Measurements from ENCODE around the gene MNX1.
A peak's percentile ranks its signal among the peaks of the same experiment; 100 is the strongest.

Gene MNX1

GRCh38 chr7:157013602-157014549, 3.4 kb upstream of the MNX1 start:
- Mint-ChIP-seq H3K27ac (no peak overlapping the region), H3K4me1 (peaks cover 28% of the 10 kb centered on the region), H3K9me3 (no peaks in the 10 kb centered on the region), H3K4me3 (no peak overlapping the region), H3K27me3 (peaks cover 80% of the 10 kb centered on the region), H3K36me3 (ENCODE audit: low read depth) (no peaks in the 10 kb centered on the region)
- DNase-seq (no peak), ATAC-seq (no peak)

GRCh38 chr7:157013101-157013500, 2.6 kb upstream of the MNX1 start:
- Mint-ChIP-seq H3K4me3 (no peak overlapping the region), H3K4me1 (peaks cover 26% of the 10 kb centered on the region), H3K27me3 (peaks cover 82% of the 10 kb centered on the region), H3K36me3 (ENCODE audit: low read depth) (no peaks in the 10 kb centered on the region), H3K9me3 (no peaks in the 10 kb centered on the region), H3K27ac (no peak overlapping the region)
- no peak for ATAC-seq
- no peak for DNase-seq

GRCh38 chr7:157012113-157012547, 1.7 kb upstream of the MNX1 start:
- ATAC-seq: no peak
- no peaks in the 10 kb centered on the region for H3K36me3 Mint-ChIP-seq (ENCODE audit: low read depth)
- H3K27me3 Mint-ChIP-seq: peaks cover 85% of the 10 kb centered on the region
- H3K4me3 Mint-ChIP-seq: no peak overlapping the region
- no peak overlapping the region for H3K27ac Mint-ChIP-seq
- no peaks in the 10 kb centered on the region for H3K9me3 Mint-ChIP-seq
- peaks cover 24% of the 10 kb centered on the region for H3K4me1 Mint-ChIP-seq
- DNase-seq: no peak

DNA sequence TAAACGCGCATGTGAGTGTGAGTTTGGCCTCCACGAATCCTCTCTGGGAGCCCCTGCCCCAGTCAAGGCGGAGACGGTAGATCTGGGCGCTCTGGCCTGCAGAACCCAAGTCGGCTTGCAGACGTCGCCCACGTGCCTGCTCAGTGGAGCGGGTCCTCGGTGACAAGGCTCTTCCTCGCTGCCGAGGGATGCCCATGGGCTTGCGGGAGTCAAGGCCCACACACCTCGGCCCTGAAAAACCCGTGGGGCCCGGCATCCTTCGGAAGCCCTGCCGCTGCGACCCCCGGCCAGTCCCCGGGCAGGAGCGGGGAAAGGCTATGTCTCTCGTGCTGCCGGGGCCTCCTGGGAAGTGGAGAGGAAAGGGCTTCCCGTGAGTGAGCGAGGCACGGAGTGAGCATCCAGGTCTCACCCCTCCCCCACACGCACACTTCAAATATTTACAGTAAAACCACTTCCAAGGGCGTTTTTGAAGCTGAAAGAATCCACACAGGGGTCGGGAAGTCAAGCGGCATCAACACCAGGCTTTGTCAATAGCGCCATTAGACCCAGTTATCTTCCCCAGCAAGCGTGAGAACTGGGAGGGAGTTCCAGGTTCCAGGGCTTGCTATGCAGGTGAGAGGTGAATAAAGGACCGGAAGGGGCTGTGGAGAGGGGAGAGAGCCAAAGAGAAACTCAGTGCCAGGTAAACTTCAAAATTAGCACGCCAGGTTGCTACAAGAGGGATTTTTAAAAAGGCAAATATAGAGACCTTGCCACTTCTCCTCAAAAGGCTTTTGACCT, 1.1 kb upstream of the MNX1 start:
- H3K9me3 Mint-ChIP-seq: no peaks in the 10 kb centered on the region
- ATAC-seq (no peak), DNase-seq (no peak)
- peak overlapping the region; percentile 36 for H3K4me3 Mint-ChIP-seq
- no peak overlapping the region for H3K27ac Mint-ChIP-seq
- H3K4me1 Mint-ChIP-seq: peaks cover 19% of the 10 kb centered on the region
- H3K27me3 Mint-ChIP-seq: peaks cover 84% of the 10 kb centered on the region
- no peaks in the 10 kb centered on the region for H3K36me3 Mint-ChIP-seq (ENCODE audit: low read depth)

DNA sequence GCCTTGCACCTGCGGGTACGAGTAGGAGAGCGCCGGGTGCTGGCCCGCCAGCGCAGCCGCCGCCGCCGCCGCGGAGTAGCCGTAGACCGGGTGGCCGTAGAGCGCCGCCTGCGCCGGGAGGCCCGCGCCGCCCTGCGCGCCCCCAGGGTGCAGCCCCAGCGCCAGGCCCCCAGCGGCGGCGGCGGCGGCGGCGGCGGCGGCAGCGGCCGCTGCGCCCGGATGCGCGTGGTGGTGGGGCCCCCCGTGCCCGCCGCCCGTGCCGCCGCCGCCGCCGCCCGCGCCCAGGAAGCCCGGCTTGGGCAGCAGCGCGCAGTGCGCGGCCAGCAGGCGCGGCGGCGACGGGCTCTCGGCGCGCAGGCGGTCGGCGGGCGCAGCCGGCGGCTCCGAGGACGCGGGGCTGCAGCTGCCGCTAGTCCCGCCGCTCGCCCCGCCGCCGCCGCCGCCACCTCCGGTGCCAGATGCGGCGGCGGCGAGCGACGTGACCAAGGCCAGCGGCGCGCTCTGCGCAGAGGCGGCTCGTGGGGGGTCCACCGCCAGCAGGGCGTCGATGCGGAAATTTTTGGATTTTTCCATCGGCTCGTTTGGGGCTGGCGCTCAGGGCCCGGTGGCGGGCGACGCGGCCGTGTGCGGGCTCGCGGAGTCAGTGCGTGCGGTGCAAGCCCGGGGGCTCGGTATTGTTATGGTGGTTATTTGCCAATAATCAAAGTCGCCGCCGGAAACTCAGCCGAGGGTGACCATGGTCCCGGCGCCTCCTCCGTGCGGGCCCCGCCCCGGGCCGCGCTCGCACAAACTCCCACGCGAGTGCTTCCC, 480 bp downstream of the MNX1 start:
- peaks cover 14% of the 10 kb centered on the region for H3K4me1 Mint-ChIP-seq
- H3K36me3 Mint-ChIP-seq (ENCODE audit: low read depth): no peaks in the 10 kb centered on the region
- H3K27ac Mint-ChIP-seq: no peak overlapping the region
- no peak overlapping the region for H3K4me3 Mint-ChIP-seq
- DNase-seq (no peak), ATAC-seq (no peak)
- H3K9me3 Mint-ChIP-seq: no peaks in the 10 kb centered on the region
- H3K27me3 Mint-ChIP-seq: peaks cover 80% of the 10 kb centered on the region

GRCh38 chr7:157009170-157009777, 1.2 kb downstream of the MNX1 start:
- Mint-ChIP-seq H3K27ac (no peak overlapping the region), H3K27me3 (peaks cover 80% of the 10 kb centered on the region), H3K4me3 (no peak overlapping the region), H3K4me1 (peaks cover 20% of the 10 kb centered on the region), H3K9me3 (no peaks in the 10 kb centered on the region), H3K36me3 (ENCODE audit: low read depth) (no peaks in the 10 kb centered on the region)
- DNase-seq (no peak), ATAC-seq (no peak)

DNA sequence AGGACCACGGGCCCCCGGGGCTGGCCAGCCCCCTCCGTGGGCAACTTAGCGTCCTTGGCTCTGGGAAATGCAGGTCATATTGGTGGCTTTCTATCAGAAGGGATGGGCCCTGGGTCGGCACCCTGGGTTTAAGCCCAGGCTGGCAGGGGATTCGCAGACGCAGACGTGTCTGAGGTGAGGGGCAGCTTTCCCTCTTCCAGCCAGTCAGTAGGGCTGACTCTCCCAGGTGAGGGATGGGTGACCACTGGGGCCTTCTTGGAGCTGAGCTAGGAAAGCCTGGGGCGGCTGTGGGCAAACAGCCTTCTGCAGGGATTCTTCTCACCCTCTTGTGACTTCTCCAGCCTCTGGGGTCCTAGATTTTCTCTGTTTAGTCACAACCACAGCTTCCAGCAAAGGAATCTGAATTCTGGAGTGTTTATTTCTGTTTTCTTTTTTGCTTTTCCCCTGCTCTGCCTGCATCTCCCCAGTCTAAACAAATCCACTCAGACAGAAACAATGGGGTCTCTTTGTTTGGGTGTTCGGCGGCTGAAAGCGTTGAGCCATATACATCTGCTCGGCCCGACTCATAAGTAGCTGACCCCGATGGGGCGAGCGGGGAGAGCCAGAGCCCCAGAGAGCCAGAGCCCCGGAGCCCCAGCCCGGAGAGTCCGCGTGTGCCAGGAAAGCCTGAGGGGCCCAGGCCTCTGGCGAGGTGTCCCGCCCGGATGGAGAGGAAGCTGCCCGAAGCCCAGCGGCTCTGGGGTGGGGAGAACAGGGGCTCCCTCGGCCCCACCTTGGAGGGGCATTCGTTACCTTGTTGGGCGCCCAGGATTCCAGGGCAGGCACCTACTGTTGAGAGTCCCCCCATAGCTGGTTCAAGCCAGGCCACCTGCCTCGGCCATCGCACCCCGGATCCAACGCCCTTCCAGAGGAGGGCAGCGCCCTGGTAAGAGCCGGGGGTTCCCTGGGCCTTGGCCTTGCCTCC, 2.0 kb downstream of the MNX1 start:
- Mint-ChIP-seq H3K27ac (no peak overlapping the region), H3K9me3 (no peaks in the 10 kb centered on the region), H3K36me3 (ENCODE audit: low read depth) (no peaks in the 10 kb centered on the region), H3K27me3 (peaks cover 79% of the 10 kb centered on the region), H3K4me3 (no peak overlapping the region), H3K4me1 (peaks cover 22% of the 10 kb centered on the region)
- DNase-seq (no peak), ATAC-seq (no peak)

- DNase-seq (no peak), ATAC-seq (no peak)
- Mint-ChIP-seq H3K9me3 (no peaks in the 10 kb centered on the region), H3K27me3 (peaks cover 75% of the 10 kb centered on the region), H3K36me3 (ENCODE audit: low read depth) (no peaks in the 10 kb centered on the region), H3K27ac (no peak overlapping the region), H3K4me1 (peaks cover 22% of the 10 kb centered on the region), H3K4me3 (no peak overlapping the region)
Observed at GRCh38 chr7:157007470-157008066, 2.9 kb downstream of the MNX1 start.

DNA sequence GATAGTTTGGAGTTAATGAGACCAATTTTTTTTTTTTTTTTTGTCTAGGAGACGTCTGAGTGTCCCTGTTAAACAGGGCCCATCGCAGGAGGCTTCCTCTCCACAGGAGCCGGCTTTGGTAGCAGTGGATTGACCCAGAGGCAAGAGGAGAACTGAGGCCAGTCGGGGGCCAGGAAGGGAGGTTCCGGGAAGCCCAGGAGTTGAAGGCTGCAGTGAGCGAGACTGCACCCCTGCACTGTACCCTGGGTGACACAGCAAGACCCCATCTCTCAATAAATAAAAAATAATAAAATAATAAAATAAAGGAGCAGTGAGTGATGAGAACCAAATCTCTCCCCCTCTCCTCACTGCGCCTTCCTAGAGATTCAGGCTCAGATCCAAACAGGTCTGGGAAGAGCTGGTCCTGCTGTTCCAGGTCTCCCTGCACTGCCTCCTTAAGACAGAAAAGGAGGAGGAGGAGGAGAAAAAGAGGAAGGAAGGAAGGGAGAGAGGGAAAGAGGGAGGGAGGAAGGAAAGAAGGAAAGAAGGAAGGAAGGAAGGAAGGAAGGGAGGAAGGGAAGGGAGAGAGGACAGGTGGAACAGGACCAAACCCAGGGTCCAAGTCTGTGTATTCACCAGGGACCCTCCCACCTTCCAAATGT, 3.5 kb downstream of the MNX1 start:
- no peak overlapping the region for H3K27ac Mint-ChIP-seq
- DNase-seq: no peak
- peaks cover 21% of the 10 kb centered on the region for H3K4me1 Mint-ChIP-seq
- H3K4me3 Mint-ChIP-seq: no peak overlapping the region
- H3K27me3 Mint-ChIP-seq: peaks cover 73% of the 10 kb centered on the region
- no peaks in the 10 kb centered on the region for H3K36me3 Mint-ChIP-seq (ENCODE audit: low read depth)
- ATAC-seq: no peak
- no peaks in the 10 kb centered on the region for H3K9me3 Mint-ChIP-seq

DNA sequence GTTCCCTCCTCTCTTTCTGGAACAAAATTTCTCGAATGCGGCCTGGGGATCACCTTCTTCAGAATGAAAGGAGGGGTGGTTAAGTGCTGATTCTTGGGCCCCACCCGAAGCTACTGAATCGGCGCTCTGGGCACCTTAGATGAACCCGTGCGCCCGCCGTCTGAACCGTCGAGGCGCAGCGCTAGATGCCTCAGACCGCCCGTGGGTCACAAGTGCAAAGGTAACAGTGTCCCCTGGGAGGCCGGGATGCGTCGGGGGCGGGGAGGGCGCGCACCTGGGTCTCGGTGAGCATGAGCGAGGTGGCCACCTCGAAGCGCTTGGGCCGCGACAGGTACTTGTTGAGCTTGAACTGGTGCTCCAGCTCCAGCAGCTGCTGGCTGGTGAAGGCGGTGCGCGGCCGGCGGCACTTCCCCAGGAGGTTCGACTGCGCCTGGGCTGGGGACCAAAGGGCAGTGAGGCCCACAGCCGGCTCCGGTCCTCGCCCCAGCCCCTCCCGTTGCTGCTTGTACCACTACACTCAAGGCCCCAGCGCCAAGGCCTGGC, 4.2 kb downstream of the MNX1 start:
- Mint-ChIP-seq H3K4me3 (no peak overlapping the region), H3K9me3 (no peaks in the 10 kb centered on the region), H3K27ac (no peak overlapping the region), H3K27me3 (peaks cover 72% of the 10 kb centered on the region), H3K4me1 (peaks cover 16% of the 10 kb centered on the region), H3K36me3 (ENCODE audit: low read depth) (no peaks in the 10 kb centered on the region)
- DNase-seq: no peak
- no peak for ATAC-seq

DNA sequence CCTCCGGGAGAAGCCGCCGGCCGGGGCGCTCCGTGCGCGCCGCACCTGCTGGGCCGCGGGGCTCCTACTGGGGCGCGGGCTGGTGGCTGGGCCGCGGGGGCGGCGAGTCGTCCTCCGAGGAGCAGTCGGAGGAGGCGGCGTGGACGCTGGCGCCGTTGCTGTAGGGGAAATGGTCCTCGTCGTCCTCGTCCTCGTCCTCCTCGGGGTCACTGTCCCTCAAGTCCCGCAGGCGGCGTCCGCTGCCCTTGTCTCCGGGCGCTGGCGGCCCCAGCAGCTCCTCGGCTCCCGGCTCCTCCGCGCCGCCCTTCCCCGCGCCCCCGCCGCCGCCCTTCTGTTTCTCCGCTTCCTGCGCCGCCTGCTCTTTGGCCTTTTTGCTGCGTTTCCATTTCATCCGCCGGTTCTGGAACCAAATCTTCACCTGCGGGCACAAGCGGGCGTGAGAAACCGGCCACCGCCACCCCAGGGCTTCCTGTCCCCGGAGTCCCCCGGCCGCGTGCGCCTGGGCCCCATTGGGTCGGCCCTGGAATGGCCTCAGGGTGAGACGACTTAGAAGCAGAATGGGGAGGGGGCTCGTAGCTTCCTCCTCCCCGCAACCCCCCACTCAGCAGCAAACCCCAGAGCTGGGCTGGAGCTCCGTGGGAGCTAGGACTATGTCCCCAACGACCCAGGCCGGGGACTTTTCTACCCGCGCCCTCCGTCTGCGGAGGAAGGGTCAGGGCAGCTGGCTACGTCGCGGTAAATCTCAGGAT, 4.8 kb downstream of the MNX1 start:
- H3K36me3 Mint-ChIP-seq (ENCODE audit: low read depth): no peaks in the 10 kb centered on the region
- H3K27ac Mint-ChIP-seq: no peak overlapping the region

More for the DNA sequence above, 4.8 kb downstream of the MNX1 start:
- DNase-seq (no peak), ATAC-seq (no peak)
- no peaks in the 10 kb centered on the region for H3K9me3 Mint-ChIP-seq
- H3K4me1 Mint-ChIP-seq: peaks cover 21% of the 10 kb centered on the region
- H3K27me3 Mint-ChIP-seq: peaks cover 76% of the 10 kb centered on the region
- H3K4me3 Mint-ChIP-seq: no peak overlapping the region
